Measurements from ENCODE around the gene RAB39A.

DNA sequence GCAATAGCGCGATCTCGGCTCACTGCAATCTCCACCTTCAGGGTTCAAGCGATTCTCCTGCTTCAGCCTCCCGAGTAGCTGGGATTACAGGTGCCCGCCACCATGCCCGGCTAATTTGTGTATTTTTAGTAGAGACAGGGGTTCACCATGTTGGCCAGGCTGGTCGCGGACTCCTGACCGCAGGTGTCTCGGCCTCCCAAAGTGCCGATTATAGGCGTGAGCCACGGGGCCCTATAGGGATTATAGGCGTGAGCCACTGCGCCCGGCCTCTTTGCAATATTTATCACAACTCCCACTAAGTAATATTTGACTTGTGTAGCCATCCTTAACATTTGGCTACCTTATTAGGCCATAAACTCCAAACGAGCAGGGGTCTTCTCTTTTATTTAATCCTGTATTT, 79.6 kb downstream of the RAB39A start:
- TF ChIP-seq TAF1 (conservative IDR thresholded peaks at IDR 0.05) (no peak), FOXA1 (IDR thresholded peaks at IDR 0.05) (no peak), GABPA (IDR thresholded peaks at IDR 0.05 in 1 of 2, conservative IDR thresholded peaks at IDR 0.05 in 1 of 2) (no peak), EGR1 (IDR thresholded peaks at IDR 0.05; ENCODE audit: low read depth in 2 of 2) (no peak), JUND (IDR thresholded peaks at IDR 0.05) (no peak), YY1 (IDR thresholded peaks at IDR 0.05) (no peak), SP1 (IDR thresholded peaks at IDR 0.05) (no peak)
- TF ChIP-seq, protein P1, sequence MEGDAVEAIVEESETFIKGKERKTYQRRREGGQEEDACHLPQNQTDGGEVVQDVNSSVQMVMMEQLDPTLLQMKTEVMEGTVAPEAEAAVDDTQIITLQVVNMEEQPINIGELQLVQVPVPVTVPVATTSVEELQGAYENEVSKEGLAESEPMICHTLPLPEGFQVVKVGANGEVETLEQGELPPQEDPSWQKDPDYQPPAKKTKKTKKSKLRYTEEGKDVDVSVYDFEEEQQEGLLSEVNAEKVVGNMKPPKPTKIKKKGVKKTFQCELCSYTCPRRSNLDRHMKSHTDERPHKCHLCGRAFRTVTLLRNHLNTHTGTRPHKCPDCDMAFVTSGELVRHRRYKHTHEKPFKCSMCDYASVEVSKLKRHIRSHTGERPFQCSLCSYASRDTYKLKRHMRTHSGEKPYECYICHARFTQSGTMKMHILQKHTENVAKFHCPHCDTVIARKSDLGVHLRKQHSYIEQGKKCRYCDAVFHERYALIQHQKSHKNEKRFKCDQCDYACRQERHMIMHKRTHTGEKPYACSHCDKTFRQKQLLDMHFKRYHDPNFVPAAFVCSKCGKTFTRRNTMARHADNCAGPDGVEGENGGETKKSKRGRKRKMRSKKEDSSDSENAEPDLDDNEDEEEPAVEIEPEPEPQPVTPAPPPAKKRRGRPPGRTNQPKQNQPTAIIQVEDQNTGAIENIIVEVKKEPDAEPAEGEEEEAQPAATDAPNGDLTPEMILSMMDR (IDR thresholded peaks at IDR 0.05; ENCODE audit: low read depth, low read length, missing input control) = no peak
- TF ChIP-seq, protein P2, sequence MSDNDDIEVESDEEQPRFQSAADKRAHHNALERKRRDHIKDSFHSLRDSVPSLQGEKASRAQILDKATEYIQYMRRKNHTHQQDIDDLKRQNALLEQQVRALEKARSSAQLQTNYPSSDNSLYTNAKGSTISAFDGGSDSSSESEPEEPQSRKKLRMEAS (IDR thresholded peaks at IDR 0.05) = no peak
- TF ChIP-seq, protein P3, sequence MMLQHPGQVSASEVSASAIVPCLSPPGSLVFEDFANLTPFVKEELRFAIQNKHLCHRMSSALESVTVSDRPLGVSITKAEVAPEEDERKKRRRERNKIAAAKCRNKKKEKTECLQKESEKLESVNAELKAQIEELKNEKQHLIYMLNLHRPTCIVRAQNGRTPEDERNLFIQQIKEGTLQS (IDR thresholded peaks at IDR 0.05) = no peak
- TF ChIP-seq, protein P4, sequence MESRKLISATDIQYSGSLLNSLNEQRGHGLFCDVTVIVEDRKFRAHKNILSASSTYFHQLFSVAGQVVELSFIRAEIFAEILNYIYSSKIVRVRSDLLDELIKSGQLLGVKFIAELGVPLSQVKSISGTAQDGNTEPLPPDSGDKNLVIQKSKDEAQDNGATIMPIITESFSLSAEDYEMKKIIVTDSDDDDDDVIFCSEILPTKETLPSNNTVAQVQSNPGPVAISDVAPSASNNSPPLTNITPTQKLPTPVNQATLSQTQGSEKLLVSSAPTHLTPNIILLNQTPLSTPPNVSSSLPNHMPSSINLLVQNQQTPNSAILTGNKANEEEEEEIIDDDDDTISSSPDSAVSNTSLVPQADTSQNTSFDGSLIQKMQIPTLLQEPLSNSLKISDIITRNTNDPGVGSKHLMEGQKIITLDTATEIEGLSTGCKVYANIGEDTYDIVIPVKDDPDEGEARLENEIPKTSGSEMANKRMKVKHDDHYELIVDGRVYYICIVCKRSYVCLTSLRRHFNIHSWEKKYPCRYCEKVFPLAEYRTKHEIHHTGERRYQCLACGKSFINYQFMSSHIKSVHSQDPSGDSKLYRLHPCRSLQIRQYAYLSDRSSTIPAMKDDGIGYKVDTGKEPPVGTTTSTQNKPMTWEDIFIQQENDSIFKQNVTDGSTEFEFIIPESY (IDR thresholded peaks at IDR 0.05) = no peak
